ENCODE results near the gene NREP. TPM values are rescaled to one million over a fixed set of nuclear protein-coding genes. Genes with fewer than 3 reads are reported as not detected.

NREP gene
- total and polyA plus RNA-seq, 2 donors (not counting 3 experiments of a cell fraction or from before 2014, with no cell fraction given), result 96.7 to 112 TPM

- FAIRE-seq (no peak), DNase-seq (ENCODE audit: low read depth, low spot score) (no peak)
- no peak for TF ChIP-seq CTCF (IDR thresholded peaks at IDR 0.05; ENCODE audit: extremely low read depth in 1 of 2, insufficient read depth in 1 of 2, low read depth in 1 of 2, low read length in 2 of 2)
- no peak for TF ChIP-seq MAX (IDR thresholded peaks at IDR 0.05; ENCODE audit: insufficient read depth, insufficient read length)
- no peak for TF ChIP-seq EZH2 (IDR thresholded peaks at IDR 0.05; ENCODE audit: borderline replicate concordance, low read depth, low read length, severe bottlenecking)
- TF ChIP-seq JUN (IDR thresholded peaks at IDR 0.05; ENCODE audit: borderline replicate concordance, insufficient read depth, insufficient read length, low read depth), result no peak
- no peak for TF ChIP-seq FOS (IDR thresholded peaks at IDR 0.05; ENCODE audit: borderline replicate concordance, insufficient read depth, low read length)
- no peak for TF ChIP-seq POLR2AphosphoS5 (IDR thresholded peaks at IDR 0.05; ENCODE audit: insufficient read depth, low read depth, low read length)
- no peak for TF ChIP-seq POLR2A (IDR thresholded peaks at IDR 0.05; ENCODE audit: low read depth, low read length)
- TF ChIP-seq GATA2 (IDR thresholded peaks at IDR 0.05; ENCODE audit: insufficient read depth, insufficient read length, low read depth, low read length), result no peak
- no peak for TF ChIP-seq MYC (IDR thresholded peaks at IDR 0.05; ENCODE audit: low read depth, low read length)
Observed at GRCh38 chr5:111806753-111807152, 49.8 kb upstream of the NREP start.

More at GRCh38 chr5:111806753-111807152, 49.8 kb upstream of the NREP start:
- no peaks in the 10 kb centered on the region for H3K36me3 ChIP-seq (ENCODE audit: control insufficient read depth in 2 of 2, extremely low read depth in 1 of 2, insufficient read depth in 2 of 2, low read length in 2 of 2)
- no peaks in the 10 kb centered on the region for H3K4me1 ChIP-seq (ENCODE audit: control insufficient read depth, extremely low read depth, insufficient read depth, low read length)
- H3K79me2 ChIP-seq (ENCODE audit: control insufficient read depth, insufficient read depth, low read length), result no peaks in the 10 kb centered on the region
- H3K9me1 ChIP-seq (replicated peaks; ENCODE audit: control insufficient read depth, extremely low read depth, insufficient read depth, low read length), result no peaks in the 10 kb centered on the region
- H2AFZ ChIP-seq (ENCODE audit: low read depth, low read length), result no peak overlapping the region
- no peaks in the 10 kb centered on the region for H4K20me1 ChIP-seq (replicated peaks; ENCODE audit: control insufficient read depth, extremely low read depth, insufficient read depth, low read length)
- ChIA-PET POLR2A (no interaction called here), CTCF (interaction anchor here (0.7 kb wide), 1 partner anchor 15 kb away, joined by 3 read pairs; no protein-coding TSS in a partner anchor)
- BruUV-seq (replicated peaks), result no TSS peak
- no peak overlapping the region for H3K9ac ChIP-seq (replicated peaks; ENCODE audit: extremely low read depth, insufficient read depth, low read length)
- H3K4me2 ChIP-seq (ENCODE audit: insufficient read depth, low read length), result no peak overlapping the region
- dilution Hi-C loops (cut with MboI; ENCODE audit: extremely low pct_ligation_motif_present, low sequenced_read_pairs) (no loop called here), intact Hi-C loops (cut with micrococcal nuclease) (no loop called here)
- H3K27me3 ChIP-seq (ENCODE audit: control insufficient read depth in 2 of 2, insufficient read depth in 2 of 2, low read length in 2 of 2), result no peaks in the 10 kb centered on the region
- no peak overlapping the region for H3K4me3 ChIP-seq (replicated peaks in 1 of 3; ENCODE audit: insufficient read depth in 1 of 3, low read depth in 1 of 3, low read length in 3 of 3)
- H3K27ac ChIP-seq (ENCODE audit: insufficient read depth, low read depth, low read length), result no peak overlapping the region
- H3K9me3 ChIP-seq (replicated peaks; ENCODE audit: control insufficient read depth, insufficient read depth, low read length), result no peaks in the 10 kb centered on the region

All from endothelial cell of umbilical vein (primary cell).